Measurements from ENCODE around the gene APOM.
A peak's percentile ranks its signal among the peaks of the same experiment; 100 is the strongest.

Gene APOM

DNA sequence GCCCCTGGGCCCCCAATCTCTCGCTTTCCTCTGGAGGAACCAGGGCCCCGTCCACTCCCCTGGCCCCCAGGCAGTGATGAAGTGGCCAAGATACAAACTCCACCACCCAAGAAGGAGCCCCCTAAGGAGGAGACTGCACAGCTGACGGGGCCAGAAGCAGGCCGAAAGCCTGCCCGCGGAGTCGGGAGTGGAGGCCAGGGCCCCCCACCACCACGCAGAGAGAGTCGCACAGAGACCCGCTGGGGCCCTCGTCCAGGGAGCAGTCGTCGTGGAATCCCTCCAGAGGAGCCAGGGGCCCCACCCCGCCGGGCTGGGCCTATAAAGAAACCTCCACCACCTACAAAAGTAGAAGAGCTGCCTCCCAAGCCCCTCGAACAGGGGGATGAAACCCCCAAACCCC lies 24.5 kb upstream of the APOM start:
- no peak for DNase-seq (ENCODE audit: low spot score)

DNA sequence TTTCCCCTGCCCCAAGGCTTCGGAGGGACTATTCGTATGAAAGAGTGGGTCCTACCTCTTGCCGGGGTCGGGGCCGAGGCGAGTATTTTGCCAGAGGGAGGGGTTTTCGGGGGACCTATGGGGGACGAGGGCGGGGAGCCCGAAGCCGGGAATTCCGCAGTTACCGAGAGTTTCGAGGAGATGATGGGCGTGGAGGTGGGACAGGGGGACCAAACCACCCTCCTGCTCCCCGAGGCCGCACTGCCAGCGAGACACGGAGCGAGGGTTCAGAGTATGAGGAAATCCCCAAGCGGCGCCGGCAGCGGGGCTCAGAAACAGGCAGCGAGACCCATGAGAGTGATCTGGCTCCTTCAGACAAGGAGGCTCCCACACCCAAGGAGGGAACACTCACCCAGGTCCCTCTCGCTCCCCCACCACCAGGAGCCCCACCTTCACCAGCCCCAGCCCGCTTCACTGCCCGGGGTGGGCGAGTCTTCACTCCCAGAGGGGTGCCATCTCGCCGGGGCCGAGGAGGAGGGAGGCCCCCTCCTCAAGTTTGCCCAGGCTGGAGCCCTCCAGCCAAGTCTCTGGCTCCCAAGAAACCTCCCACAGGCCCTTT lies 23.9 kb upstream of the APOM start:
- no peak for DNase-seq (ENCODE audit: low spot score)

- DNase-seq (ENCODE audit: low spot score) = no peak
These were observed 23.3 kb upstream of the APOM start for GRCh38 chr6:31632279-31632946.

DNA sequence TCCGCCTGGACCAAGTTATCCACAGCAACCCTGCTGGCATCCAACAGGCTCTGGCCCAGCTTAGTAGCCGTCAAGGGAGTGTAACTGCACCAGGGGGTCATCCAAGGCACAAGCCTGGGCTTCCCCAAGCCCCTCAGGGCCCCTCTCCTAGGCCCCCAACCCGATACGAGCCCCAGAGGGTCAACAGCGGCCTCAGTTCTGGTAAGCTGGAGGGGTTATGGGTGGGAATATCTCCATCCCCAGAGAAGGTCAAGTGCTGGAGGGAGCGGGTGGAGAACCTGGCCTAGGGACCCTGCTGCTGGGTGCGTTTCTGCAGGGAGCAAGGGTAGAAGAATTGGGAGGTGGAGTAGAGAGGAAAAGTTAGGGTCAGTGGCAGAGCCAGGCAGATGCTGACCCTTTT lies 22.2 kb upstream of the APOM start:
- no peak for DNase-seq (ENCODE audit: low spot score)

DNA sequence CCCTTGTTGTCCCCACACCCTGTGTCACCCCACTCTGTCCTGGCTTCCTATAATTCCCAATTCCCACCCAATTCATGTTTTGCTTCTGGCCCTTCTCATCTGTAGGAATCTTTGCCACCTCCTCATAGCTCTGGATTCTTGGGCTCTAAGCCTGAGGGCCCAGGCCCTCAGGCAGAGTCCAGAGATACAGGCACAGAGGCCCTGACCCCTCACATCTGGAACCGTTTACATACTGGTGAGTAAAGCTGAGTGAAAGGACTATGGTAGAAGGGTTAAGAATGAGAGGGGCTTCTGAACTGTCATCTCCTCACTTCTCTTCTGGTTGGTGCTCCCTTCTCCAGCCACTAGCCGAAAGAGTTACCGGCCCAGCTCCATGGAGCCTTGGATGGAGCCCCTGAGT lies 21.6 kb upstream of the APOM start:
- DNase-seq (ENCODE audit: low spot score) = no peak

- DNase-seq (ENCODE audit: low spot score) = no peak
These were observed 20.6 kb upstream of the APOM start for GRCh38 chr6:31634969-31635575.

- DNase-seq (ENCODE audit: low spot score) = no peak
These were observed 18.7 kb upstream of the APOM start for GRCh38 chr6:31636698-31637596.

DNA sequence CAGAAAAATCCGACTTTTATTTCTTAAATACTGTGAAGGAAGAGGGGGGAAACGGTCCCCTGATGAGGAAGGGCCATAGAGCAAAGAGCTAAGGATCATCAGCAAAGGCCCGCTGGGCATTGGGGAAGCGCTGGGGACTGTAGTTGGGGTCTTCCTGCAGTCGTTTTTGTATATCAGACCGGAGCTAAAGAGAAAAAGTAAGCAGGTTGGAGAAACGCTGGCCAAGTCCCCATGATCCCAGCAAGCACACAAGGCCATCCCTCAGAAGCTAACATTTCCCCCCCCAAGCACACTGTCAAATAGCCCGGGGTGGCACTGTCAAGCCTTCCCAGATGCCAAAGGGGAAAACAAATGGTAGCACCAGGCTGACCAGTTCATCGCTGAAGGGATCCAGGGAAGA lies 16.7 kb upstream of the APOM start:
- no peak for DNase-seq (ENCODE audit: low spot score)

GRCh38 chr6:31639449-31639861 lies 16.2 kb upstream of the APOM start:
- no peak for DNase-seq (ENCODE audit: low spot score)

DNA sequence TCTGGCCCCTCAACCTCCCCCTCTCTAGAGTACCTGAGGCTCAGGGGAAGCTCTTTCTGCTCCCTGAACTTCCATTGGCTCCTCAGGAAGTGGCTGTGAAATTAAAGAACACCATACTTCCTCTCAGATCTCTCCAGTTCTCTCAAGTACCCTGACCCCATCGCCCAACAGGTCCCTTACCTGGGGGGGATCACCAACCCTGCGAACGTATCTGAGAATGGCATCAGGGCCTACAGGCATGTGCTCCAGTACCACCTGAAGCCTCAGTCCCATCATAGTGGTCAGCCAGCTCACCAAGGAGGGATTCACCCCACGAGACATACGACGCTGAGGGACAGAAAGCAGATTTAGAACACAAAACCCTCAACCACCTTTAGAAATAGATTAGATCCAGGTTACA lies 15.1 kb upstream of the APOM start:
- DNase-seq (ENCODE audit: low spot score) = no peak

DNA sequence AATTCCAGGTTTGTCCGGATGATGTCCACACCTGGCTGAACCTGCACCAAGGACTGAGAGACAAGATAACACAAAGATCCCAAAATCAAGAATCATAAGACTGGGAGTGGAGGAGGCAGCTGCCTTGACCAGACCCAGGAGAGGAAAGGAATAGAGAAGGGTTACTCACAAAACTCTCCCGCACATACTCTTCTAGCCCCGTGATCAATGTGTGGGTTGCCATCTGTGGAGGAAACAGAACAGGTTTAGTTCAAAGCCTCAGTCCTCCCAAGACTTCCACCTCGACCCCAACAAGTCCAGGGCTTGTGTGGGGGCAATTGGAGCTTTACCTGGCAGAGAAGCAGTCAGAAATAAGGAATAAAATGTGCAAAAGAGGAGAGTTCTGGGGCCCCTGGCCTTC lies 14.3 kb upstream of the APOM start:
- DNase-seq (ENCODE audit: low spot score) = no peak

DNA sequence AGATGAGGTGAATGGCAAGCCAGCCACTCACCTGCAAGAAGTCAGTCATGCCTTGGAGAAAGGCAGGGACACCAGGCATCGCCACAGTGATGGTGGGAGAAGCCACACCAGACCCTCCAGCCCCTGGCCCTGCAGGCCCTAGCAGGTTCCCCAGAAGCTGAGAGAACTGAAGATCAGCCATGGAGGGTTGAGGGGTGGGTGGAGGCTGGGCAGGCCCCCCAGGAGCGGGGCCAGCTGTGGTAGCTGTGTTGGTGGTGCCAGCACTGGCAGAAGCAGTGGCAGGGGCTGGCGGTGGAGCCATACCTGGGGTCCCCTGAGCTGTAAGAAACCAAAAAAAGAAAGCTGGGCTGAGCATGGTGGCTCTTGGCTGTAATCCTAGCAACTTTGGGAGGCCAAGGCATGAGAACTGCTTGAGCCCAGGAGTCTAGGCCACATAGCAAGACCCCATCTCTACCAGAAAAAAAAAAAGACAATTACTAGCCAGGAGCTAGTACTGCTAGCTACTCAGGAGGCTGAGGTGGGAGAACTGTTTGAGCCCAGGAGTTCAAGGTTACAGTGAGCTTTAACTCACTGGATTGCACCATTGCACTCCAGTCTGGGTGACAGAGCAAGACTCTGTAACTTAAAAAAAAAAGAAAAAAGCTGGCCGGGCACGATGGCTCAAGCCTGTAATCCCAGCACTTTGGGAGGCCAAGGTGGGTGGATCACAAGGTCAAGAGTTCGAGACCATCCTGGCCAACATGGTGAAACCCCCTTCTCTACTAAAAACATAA lies 12.7 kb upstream of the APOM start:
- DNase-seq (ENCODE audit: low spot score) = no peak

- no peak for DNase-seq (ENCODE audit: low spot score)
These were observed 11.8 kb upstream of the APOM start for GRCh38 chr6:31643818-31644454.

- DNase-seq (ENCODE audit: low spot score) = no peak
These were observed 10.4 kb upstream of the APOM start for GRCh38 chr6:31645325-31645724.

- DNase-seq (ENCODE audit: low spot score) = peak; percentile 66
These were observed 4.0 kb upstream of the APOM start for GRCh38 chr6:31651602-31652191.

- peak; percentile 95 for DNase-seq (ENCODE audit: low spot score)
These were observed 2.6 kb upstream of the APOM start for GRCh38 chr6:31652925-31653724.

- no peak for DNase-seq (ENCODE audit: low spot score)
These were observed 933 bp upstream of the APOM start for GRCh38 chr6:31654574-31655348.

GRCh38 chr6:31657406-31658157 lies 1.9 kb downstream of the APOM start:
- DNase-seq (ENCODE audit: low spot score) = no peak

Data from pons (tissue), 1 donor.